Gastroesophageal sphincter (tissue), 4 donors: Measurements from ENCODE around the gene TMED1. TPM values are rescaled to one million over a fixed set of nuclear protein-coding genes. Genes with fewer than 3 reads are reported as not detected.
"Not testable (repeated sequence)": the region's sequence is repeated elsewhere in the genome, so short reads cannot be mapped to it uniquely, and the experiment has no call there.

Source experiments
- ATAC-seq: fragments of 150-250 bp; one replicate; pipeline ENCODE4 v1.9.1; 2016; ENCODE audit warnings: mild to moderate bottlenecking, moderate library complexity
- H3K27ac ChIP-seq, 4 donors: fragments of 200-600 bp; sonication (generic) in 3 of 4; 1 replicate in 3 of 4; 2 replicates in 1 of 4; pipeline ENCODE4 v1.5.1; 2016 to 2019
- H3K27me3 ChIP-seq: fragments of 200-600 bp; sonication (generic); one replicate; pipeline ENCODE4 v1.5.1; 2019
- H3K36me3 ChIP-seq, 2 donors: fragments of 200-600 bp; sonication (generic); one replicate each; pipeline ENCODE4 v1.5.1; 2019; ENCODE audit warnings: control low read depth in 1 of 2
- H3K4me1 ChIP-seq, 3 donors: fragments of 200-600 bp; sonication (generic); 1 replicate in 2 of 3; 2 replicates in 1 of 3; pipeline ENCODE4 v1.5.1; 2016 to 2019; ENCODE audit warnings: control low read depth in 2 of 3
- H3K4me3 ChIP-seq, 2 donors: fragments of 200-600 bp; sonication (generic); one replicate each; pipeline ENCODE4 v1.5.1; 2019; ENCODE audit warnings: mild to moderate bottlenecking in 1 of 2, moderate library complexity in 1 of 2
- H3K9me3 ChIP-seq, 3 donors: fragments of 200-600 bp; sonication (generic); one replicate each; pipeline ENCODE4 v1.5.1; 2017 to 2019; ENCODE audit warnings: control low read depth in 2 of 3
- CTCF ChIP-seq, 4 experiments: fragments of 200-600 bp in 2 of 4; fragments of 450-650 bp in 2 of 4; sonication (generic) in 1 of 4; IDR thresholded peaks; one replicate each; pipeline ENCODE4 v1.5.1; 2017 to 2019; ENCODE audit warnings: antibody characterized with exemption in 4 of 4, mild to moderate bottlenecking in 2 of 4, moderate library complexity in 2 of 4
- EP300 ChIP-seq: sonication (generic); formaldehyde crosslinking; IDR thresholded peaks from one replicate; pipeline ENCODE4 v1.6.1; 2017; ENCODE audit warnings: antibody characterized with exemption, mild to moderate bottlenecking
- POLR2A ChIP-seq, 2 donors: fragments of 450-650 bp; IDR thresholded peaks; one replicate each; pipeline ENCODE4 v1.6.1; 2017; ENCODE audit warnings: antibody characterized with exemption in 2 of 2, mild to moderate bottlenecking in 2 of 2, moderate library complexity in 1 of 2
- POLR2AphosphoS5 ChIP-seq: sonication (generic); formaldehyde crosslinking; IDR thresholded peaks from one replicate; pipeline ENCODE4 v1.6.1; 2017; ENCODE audit warnings: antibody characterized with exemption
- WGBS, 2 donors: methylation state at CpG; one replicate each; pipeline ENCODE4 v1.1.5; 2018; ENCODE audit warnings: low coverage in 1 of 2; 5-methylcytosine and 5-hydroxymethylcytosine counted together
- total RNA-seq, 4 donors: library from RNA; depleted of rRNA; stranded (reverse); fragments of >200 nt; gene quantifications; one replicate each; pipeline ENCODE4 v1.1.0, GENCODE V29; 2016

The TMED1 gene
- total RNA-seq, 4 donors from 2014 or later = 15.4 to 36.9 (median 31.7) TPM

GRCh38 chr19:10862561-10863106 lies 26.6 kb upstream of the TMED1 start:
- no peak for TF ChIP-seq EP300
- TF ChIP-seq POLR2AphosphoS5 = no peak
- TF ChIP-seq CTCF (IDR thresholded peaks at IDR 0.05) = no peak
- TF ChIP-seq POLR2A (IDR thresholded peaks at IDR 0.05) = no peak
- WGBS, 2 donors = 83% methylated on average over 5 of the region's 6 CpGs; no CpG with 5 or more reads in 1 of the 2 donors
- Histone ChIP-seq H3K36me3 (no peaks in the 10 kb centered on the region), H3K4me3 (no peak overlapping the region), H3K9me3 (no peaks in the 10 kb centered on the region), H3K27me3 (no peaks in the 10 kb centered on the region), H3K27ac (no peak overlapping the region), H3K4me1 (peaks cover 0 to 10% (median 0%) of the 10 kb centered on the region in 3 donors)
- no peak for ATAC-seq

- TF ChIP-seq EP300 (no peak), POLR2AphosphoS5 (no peak), CTCF (IDR thresholded peaks at IDR 0.05) (peak in 2 of 4 experiments; percentile 13 to 24)
- ATAC-seq = no peak
Measured at GRCh38 chr19:10861103-10861651, 25.2 kb upstream of the TMED1 start.

GRCh38 chr19:10858204-10858828 lies 22.3 kb upstream of the TMED1 start:
- Histone ChIP-seq H3K4me3 (no peak overlapping the region), H3K4me1 (no peaks in the 10 kb centered on the region), H3K36me3 (no peaks in the 10 kb centered on the region), H3K27me3 (no peaks in the 10 kb centered on the region), H3K27ac (no peak overlapping the region), H3K9me3 (no peaks in the 10 kb centered on the region)
- TF ChIP-seq EP300 (no peak), POLR2AphosphoS5 (no peak), CTCF (IDR thresholded peaks at IDR 0.05) (peak in 2 of 4 experiments; percentile 13 to 43)
- WGBS, 2 donors = 43 to 83% methylated on average over 1 to 4 of the region's 4 CpGs
- ATAC-seq = no peak

More at GRCh38 chr19:10861103-10861651, 25.2 kb upstream of the TMED1 start:
- Histone ChIP-seq H3K36me3 (no peaks in the 10 kb centered on the region), H3K27me3 (no peaks in the 10 kb centered on the region), H3K4me3 (no peak overlapping the region), H3K27ac (no peak overlapping the region), H3K9me3 (no peaks in the 10 kb centered on the region), H3K4me1 (peaks cover 0 to 10% (median 0%) of the 10 kb centered on the region in 3 donors)
- WGBS, 2 donors = 62 to 67% methylated on average over 3 to 6 of the region's 7 CpGs

- 83 to 100% methylated on average over 1 of the region's 1 CpG for WGBS, 2 donors
- H3K27me3 ChIP-seq, H3K4me3 ChIP-seq, H3K27ac ChIP-seq, H3K9me3 ChIP-seq, H3K36me3 ChIP-seq, H3K4me1 ChIP-seq, ATAC-seq: not testable (repeated sequence)
Measured at GRCh38 chr19:10856899-10857298, 20.9 kb upstream of the TMED1 start.

GRCh38 chr19:10855879-10856522 lies 20.0 kb upstream of the TMED1 start:
- H3K9me3 ChIP-seq = no peaks in the 10 kb centered on the region
- no peak overlapping the region for H3K4me3 ChIP-seq
- H3K27me3 ChIP-seq = no peaks in the 10 kb centered on the region
- no peaks in the 10 kb centered on the region for H3K4me1 ChIP-seq
- 38 to 81% methylated on average over 2 to 5 of the region's 5 CpGs for WGBS, 2 donors
- peak in 2 of 4 experiments; percentile 11 to 26 for TF ChIP-seq CTCF (IDR thresholded peaks at IDR 0.05)
- TF ChIP-seq POLR2AphosphoS5 = no peak
- H3K36me3 ChIP-seq = no peaks in the 10 kb centered on the region
- H3K27ac ChIP-seq = no peak overlapping the region
- ATAC-seq = no peak
